Muscle of leg (tissue), 16 donors: Measurements from ENCODE around the gene CLEC5A. TPM values are rescaled to one million over a fixed set of nuclear protein-coding genes. Genes with fewer than 3 reads are reported as not detected.
"Not testable (repeated sequence)": the region's sequence is repeated elsewhere in the genome, so short reads cannot be mapped to it uniquely, and the experiment has no call there.

ENCODE experiments used
- DNase-seq: peaks from one replicate; pipeline ENCODE4 v3.0.0; 2013
- H3K27ac ChIP-seq: one replicate; pipeline ENCODE4 v1.5.1; 2013; ENCODE audit warnings: mild to moderate bottlenecking, low read length, control low read depth
- H3K27me3 ChIP-seq: one replicate; pipeline ENCODE4 v1.6.1; 2013; ENCODE audit warnings: low read length; ENCODE audit not compliant: control insufficient read depth, insufficient read depth
- H3K36me3 ChIP-seq: one replicate; pipeline ENCODE4 v1.6.1; 2013; ENCODE audit warnings: low read length; ENCODE audit not compliant: control insufficient read depth, insufficient read depth
- H3K4me1 ChIP-seq: one replicate; pipeline ENCODE4 v1.6.1; 2013; ENCODE audit warnings: low read length; ENCODE audit not compliant: control insufficient read depth, insufficient read depth
- H3K4me3 ChIP-seq: one replicate; pipeline ENCODE4 v1.5.1; 2013; ENCODE audit warnings: low read length, control low read depth
- H3K9me3 ChIP-seq: replicated peaks from 2 replicates; pipeline ENCODE4 v1.6.1; 2013; ENCODE audit warnings: low read depth, low read length; ENCODE audit not compliant: control insufficient read depth
- WGBS: methylation state at CpG from one replicate; pipeline ENCODE4 v1.1.5; 2013; ENCODE audit warnings: missing lambda C conversion rate; ENCODE audit not compliant: insufficient coverage; 5-methylcytosine and 5-hydroxymethylcytosine counted together
- long read RNA-seq, 11 donors: transcript quantifications; one replicate each; lab custom pipeline, GENCODE V29; 2026
- polyA plus RNA-seq, 8 donors: library from polyadenylated mRNA; unstranded; fragments of 120-200 nt; gene quantifications; one replicate each; pipeline versions ENCODE4 v1.2.1 to v1.2.3, GENCODE V29; 2013; ENCODE audit warnings: inconsistent platforms in 1 of 8, low replicate concordance in 1 of 8; ENCODE audit not compliant: insufficient read length in 8 of 8, insufficient read depth in 1 of 8
- total RNA-seq: library from RNA; stranded (reverse); fragments of 120-200 nt; gene quantifications from one replicate; pipeline ENCODE4 v1.2.4, GENCODE V29; 2013

CLEC5A gene
- 0.13 TPM for total RNA-seq
- polyA plus RNA-seq, result under 1 TPM; 0.19 to 0.32 (median 0.24) TPM
- long read RNA-seq, donor 1, result 0 reads
- long read RNA-seq, donor 2, result 0 reads
- long read RNA-seq, donor 3, result 0 reads
- long read RNA-seq, donor 4, partial matches to known transcripts, result 0 of 1 reads
- long read RNA-seq, donor 4, other reads (novel, unspliced or antisense), result 0 of 1 reads
- long read RNA-seq, donor 5, result 0 reads
- long read RNA-seq, donor 6, result 0 reads
- long read RNA-seq, donor 7, result 0 reads
- long read RNA-seq, donor 8, result 0 reads
- long read RNA-seq, donor 9, result 0 reads
- long read RNA-seq, donor 10, result 0 reads
- long read RNA-seq, donor 11, result 0 reads

DNA sequence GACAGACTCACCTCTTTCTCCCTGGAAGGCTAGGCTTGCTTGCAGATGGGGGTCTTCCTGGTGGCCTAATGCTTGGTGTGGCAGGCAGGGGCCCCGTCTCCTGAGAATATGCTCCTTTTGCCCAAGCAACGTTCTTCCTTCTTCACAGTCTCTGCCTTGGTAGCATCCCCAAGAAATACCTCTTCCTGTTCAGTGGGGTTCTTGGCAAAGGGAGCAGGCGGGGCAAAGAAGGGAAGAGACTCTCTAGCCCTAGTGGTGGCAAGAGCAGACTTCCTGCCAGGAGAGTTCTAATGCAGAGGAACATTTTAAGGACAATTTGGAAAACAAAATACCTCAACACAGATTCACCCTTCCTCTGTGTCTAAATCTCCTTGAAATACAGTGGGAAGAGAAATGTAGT is at the start of gene CLEC5A:
Gene CLEC5A, minus strand, starts transcription at position 179 of the 400 bp plus-strand sequence. CDS start 682 bp downstream, outside the sequence.
- Histone ChIP-seq H3K27me3 (no peaks in the 10 kb centered on the region), H3K4me1 (no peaks in the 10 kb centered on the region), H3K4me3 (no peak within 1 kb of the TSS), H3K27ac (no peak within 1 kb of the TSS), H3K9me3 (peaks cover 3% of the 10 kb centered on the region), H3K36me3 (no peaks in the 10 kb centered on the region)
- WGBS, result no CpG with 5 or more reads among the region's 3 CpGs
- DNase-seq, result no peak

DNA sequence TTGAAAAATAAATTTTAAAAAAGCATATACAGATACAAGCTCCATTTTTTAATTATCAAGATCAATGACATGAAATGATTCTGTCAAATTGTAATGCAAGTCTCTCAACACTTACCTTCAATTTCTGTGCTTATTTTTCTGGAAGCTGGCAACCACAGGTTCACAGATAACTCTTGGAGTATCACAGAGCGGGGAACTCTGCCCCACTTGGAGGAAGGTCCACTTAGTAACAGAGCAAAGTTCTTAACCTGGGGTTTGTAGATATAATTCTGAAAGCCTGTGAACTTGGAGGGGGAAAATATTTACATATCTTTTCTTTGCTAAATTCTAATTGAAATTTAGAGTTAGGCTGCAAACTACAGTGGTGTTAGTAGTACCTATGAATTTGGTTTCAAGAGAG is 46.6 kb upstream of the CLEC5A start:
- H3K4me3 ChIP-seq, result no peak overlapping the region
- no peak overlapping the region for H3K27ac ChIP-seq
- no peaks in the 10 kb centered on the region for H3K36me3 ChIP-seq
- no peaks in the 10 kb centered on the region for H3K9me3 ChIP-seq
- no peaks in the 10 kb centered on the region for H3K4me1 ChIP-seq
- no peaks in the 10 kb centered on the region for H3K27me3 ChIP-seq
- no peak for DNase-seq
- no CpG with 5 or more reads among the region's 1 CpG for WGBS

DNA sequence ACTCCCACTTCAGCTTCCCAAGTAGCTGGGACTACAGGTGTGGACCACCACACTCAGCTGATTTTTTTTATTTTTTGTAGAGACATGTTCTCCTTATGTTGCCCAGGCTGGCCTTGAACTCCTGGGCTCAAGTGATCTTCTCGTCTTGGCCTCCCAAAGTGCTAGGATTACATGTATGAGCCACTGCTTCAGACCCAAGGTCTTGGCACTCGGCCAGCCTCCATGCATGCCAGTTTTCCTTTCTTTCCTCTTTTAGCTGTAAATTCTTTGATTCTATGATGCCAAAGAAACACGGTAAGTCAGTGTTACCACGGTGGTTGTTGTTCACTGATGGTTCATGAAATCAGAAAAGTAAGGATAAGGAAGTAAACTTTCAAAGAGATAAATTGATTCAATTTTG is 45.9 kb upstream of the CLEC5A start:
- no peaks in the 10 kb centered on the region for H3K36me3 ChIP-seq
- no peaks in the 10 kb centered on the region for H3K4me1 ChIP-seq
- no peaks in the 10 kb centered on the region for H3K9me3 ChIP-seq
- H3K4me3 ChIP-seq, result no peak overlapping the region
- DNase-seq, result no peak
- WGBS, result 69% methylated on average over 2 of the region's 4 CpGs
- H3K27ac ChIP-seq, result no peak overlapping the region
- H3K27me3 ChIP-seq, result no peaks in the 10 kb centered on the region

DNA sequence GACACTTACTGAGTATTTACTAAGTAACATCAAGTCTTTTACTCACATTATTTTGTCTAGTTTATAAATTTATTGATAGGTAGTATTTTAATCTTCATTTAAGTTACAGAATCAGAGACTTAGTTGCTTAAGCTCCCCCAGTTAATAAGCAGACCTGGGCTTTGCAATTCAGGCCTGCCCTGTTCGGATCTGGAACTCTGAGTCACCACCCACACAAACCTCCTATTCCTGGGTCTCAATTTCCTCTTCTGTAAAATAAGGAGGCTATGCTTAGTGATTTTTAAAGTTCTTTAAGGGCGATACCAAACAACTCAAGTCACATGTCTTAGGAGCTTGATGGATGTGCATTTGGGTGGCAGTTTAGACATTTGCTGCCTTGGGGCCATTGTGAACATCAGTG is 45.4 kb upstream of the CLEC5A start:
- H3K9me3 ChIP-seq, result no peaks in the 10 kb centered on the region
- H3K27me3 ChIP-seq, result no peaks in the 10 kb centered on the region
- no CpG with 5 or more reads among the region's 2 CpGs for WGBS
- H3K4me3 ChIP-seq, result no peak overlapping the region
- no peaks in the 10 kb centered on the region for H3K36me3 ChIP-seq
- H3K27ac ChIP-seq, result no peak overlapping the region
- H3K4me1 ChIP-seq, result no peaks in the 10 kb centered on the region
- no peak for DNase-seq

DNA sequence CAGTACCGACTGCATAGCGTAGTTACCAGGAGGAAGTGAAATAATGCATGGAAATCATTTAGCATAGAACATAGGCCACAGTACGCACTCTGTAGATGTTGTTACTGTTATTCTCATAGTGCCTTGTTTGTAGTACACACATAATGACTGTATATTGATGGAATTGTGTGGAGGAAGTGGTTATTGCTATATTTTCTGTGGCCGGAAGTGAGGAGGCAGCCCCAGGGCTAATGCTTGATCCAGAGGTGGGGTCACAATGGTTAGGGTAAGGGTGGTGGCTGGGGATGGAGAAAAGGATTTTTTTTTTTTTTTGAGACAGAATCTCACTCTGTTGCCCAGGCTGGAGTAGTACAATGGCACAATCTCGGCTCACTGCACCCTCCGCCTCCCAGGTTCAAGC is 44.4 kb upstream of the CLEC5A start:
- Histone ChIP-seq H3K4me1 (no peaks in the 10 kb centered on the region), H3K36me3 (no peaks in the 10 kb centered on the region), H3K27me3 (no peaks in the 10 kb centered on the region), H3K4me3 (no peak overlapping the region), H3K9me3 (no peaks in the 10 kb centered on the region), H3K27ac (no peak overlapping the region)
- 80% methylated on average over 2 of the region's 6 CpGs for WGBS
- no peak for DNase-seq

DNA sequence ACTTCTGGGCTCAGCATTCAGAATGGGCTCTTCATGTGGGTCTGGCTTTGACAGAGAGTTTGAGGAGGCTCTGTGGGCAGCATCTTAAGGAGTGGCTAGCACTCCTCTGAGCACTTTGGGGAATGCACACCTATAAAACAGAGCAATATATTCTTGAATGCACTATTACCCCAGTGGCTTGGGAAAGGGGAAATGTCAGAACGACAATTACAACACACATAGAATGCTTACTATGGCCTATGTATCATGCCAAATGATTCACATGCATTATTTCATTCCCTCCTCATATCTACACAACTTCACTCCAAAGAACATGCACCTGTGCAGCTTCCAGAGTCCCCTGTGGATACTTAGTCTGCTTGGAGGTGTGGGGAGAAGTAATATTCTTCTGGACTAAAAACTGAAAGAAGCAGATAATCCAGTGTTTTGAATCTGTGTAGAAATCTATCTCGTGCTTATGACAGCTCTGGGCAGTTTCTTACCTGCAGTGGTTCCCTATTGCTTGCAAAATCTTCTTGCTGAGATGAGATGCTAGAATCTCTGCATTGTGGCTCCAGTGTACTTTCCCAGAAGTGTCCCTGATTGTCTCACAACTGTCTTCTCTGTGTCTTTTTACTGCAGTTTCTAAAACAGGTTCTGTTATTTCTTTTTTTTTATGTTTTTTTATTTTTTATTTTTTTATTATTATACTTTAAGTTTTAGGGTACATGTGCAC is 43.4 kb upstream of the CLEC5A start:
- H3K4me3 ChIP-seq, result no peak overlapping the region
- H3K36me3 ChIP-seq, result no peaks in the 10 kb centered on the region
- DNase-seq, result no peak
- H3K9me3 ChIP-seq, result no peaks in the 10 kb centered on the region
- H3K27ac ChIP-seq, result no peak overlapping the region
- WGBS, result 73% methylated on average over 2 of the region's 2 CpGs
- no peaks in the 10 kb centered on the region for H3K4me1 ChIP-seq
- H3K27me3 ChIP-seq, result no peaks in the 10 kb centered on the region

DNA sequence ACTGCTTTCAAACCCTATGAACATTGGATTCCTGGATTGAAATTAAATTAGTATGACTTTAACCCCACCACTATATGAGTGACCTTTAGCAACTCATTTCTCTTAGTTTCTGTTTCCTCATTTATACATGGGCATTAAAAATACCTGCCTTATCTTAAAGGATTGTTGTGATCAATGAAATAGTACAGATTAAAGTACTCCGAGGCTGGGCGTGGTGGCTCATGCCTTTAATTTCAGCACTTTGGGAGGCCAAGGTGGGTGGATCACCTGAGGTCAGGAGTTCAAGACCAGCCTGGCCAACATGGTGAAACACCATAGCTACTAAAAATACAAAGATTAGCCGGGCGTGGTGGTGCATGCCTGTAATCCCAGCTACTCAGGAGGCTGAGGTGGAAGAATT is 41.0 kb upstream of the CLEC5A start:
- not testable (repeated sequence) for H3K27me3 ChIP-seq, DNase-seq, H3K27ac ChIP-seq, H3K9me3 ChIP-seq, H3K4me1 ChIP-seq, H3K36me3 ChIP-seq, H3K4me3 ChIP-seq
- 92% methylated on average over 2 of the region's 4 CpGs for WGBS

DNA sequence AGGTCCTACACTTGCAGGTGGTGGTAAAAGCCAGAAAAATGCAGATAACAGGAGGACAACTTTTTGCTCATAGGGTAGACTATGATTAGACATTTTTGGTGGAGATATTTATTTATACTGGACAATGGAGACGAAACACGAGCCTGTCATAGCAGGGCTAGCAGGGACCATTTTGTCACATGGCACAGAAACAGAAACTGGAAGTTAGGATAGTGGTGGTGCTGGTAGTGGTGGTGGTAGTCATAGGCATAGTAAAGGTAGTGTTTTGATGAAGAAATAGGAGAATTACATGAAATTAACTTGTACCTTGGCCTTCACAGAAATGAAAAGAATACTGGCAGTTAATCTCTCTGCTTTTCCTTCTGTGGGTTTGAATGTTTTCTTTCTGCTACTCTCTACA is 40.1 kb upstream of the CLEC5A start:
- Histone ChIP-seq H3K36me3 (no peaks in the 10 kb centered on the region), H3K9me3 (no peaks in the 10 kb centered on the region), H3K27me3 (no peaks in the 10 kb centered on the region), H3K4me3 (no peak overlapping the region), H3K27ac (no peak overlapping the region), H3K4me1 (no peaks in the 10 kb centered on the region)
- WGBS, result 50% methylated on average over 2 of the region's 2 CpGs
- DNase-seq, result no peak

DNA sequence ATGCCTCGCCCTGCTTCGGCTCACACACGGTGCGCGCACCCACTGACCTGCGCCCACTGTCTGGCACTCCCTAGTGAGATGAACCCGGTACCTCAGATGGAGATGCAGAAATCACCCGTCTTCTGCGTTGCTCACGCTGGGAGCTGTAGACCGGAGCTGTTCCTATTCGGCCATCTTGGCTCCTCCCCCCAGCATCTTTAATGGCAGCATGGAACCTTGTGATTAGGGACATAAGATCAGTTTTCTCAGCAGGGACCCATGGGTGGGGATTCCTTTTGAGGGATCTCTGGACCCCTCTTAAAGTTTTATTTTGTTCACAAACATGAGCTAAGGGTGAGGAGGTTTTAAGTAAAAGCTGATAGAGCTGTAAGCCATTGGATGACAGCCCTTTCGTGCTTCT is 39.2 kb upstream of the CLEC5A start:
- 89% methylated on average over 1 of the region's 13 CpGs for WGBS
- not testable (repeated sequence) for H3K4me1 ChIP-seq, H3K36me3 ChIP-seq, H3K9me3 ChIP-seq, H3K27me3 ChIP-seq, H3K27ac ChIP-seq, H3K4me3 ChIP-seq, DNase-seq

DNA sequence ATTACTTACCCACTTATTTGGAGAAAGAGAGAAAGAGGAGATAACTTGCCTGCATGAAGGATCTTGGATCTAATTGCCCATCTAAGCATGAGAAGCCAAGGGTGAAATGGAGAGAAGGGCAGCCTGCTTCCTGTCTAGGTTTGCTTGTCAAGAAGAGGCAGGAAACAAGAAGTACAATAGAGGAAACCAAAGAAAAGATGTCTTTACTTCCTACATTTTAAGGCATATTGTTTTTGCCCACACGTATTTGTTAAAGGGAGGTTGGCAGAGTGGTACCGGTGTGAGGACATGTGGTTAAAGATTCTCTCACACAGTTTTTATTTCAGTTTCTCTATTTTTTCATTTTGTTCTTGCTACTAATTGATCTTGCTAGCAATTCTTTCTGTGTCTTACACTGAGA is 32.8 kb upstream of the CLEC5A start:
- WGBS, result no CpG with 5 or more reads among the region's 2 CpGs
- Histone ChIP-seq H3K27me3 (no peaks in the 10 kb centered on the region), H3K27ac (no peak overlapping the region), H3K4me3 (no peak overlapping the region), H3K36me3 (no peaks in the 10 kb centered on the region), H3K9me3 (no peaks in the 10 kb centered on the region), H3K4me1 (no peaks in the 10 kb centered on the region)
- peak; percentile 22 for DNase-seq
